Measurements from ENCODE around the gene WHRN.

Gene WHRN

DNA sequence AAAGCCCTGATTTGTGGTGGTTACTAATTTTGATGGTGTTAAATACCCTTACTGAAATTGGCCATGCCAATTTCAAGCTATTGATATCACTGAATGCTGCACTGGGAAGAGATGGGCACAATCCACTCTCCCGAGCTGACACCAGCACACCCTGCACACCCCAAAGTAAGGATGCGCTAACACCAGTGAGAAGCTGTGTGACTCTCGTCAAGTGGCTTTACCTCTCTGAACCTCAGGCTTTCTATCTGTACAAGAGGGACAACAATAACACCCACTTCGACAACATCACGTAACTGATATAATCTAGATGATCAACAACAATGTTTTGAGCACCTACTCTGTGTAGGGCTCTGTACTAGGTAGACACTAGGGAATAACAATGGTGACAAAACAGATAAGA lies 109.5 kb downstream of the WHRN start:
- DNase-seq: no peak

GRCh38 chr9:114395334-114395617 lies 110.0 kb downstream of the WHRN start:
- DNase-seq: no peak

- peak; percentile 46 for DNase-seq
Observed at GRCh38 chr9:114394523-114395333, 110.5 kb downstream of the WHRN start.

DNA sequence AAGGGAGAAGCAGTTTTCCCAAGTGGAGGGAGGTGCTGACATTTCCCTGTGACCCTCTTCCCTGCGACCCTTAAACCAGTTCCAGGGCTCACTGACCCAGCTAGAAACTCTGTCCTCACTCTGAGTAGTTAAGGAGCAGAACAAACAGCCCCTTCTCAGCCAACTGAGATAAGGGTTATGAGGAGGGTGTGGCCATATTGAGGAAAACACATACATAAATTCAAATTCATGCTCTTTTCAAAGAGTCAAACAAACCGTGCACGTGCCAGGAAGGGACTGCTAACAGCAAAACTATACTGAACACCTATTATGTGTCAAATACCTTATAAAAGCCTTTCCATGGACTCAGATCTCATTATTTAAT lies 112.5 kb downstream of the WHRN start:
- DNase-seq: no peak

DNA sequence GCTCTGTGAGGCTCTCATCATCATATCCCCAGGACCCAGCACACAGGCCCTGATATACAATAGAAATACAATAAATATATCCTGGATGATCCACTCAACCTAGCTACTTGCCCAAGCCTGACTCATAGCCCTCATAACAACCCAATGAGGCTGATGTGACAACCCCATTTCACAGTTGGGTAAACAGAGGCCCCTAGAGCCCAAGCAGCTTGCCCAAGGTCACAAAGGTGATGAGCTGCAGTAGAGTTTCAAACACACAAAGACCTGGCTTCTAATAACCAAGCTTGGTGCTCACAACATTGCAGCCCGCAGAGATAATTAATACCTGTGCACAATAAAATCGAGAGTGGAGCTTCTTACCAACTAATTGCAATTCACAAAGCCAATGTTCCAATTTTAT lies 114.3 kb downstream of the WHRN start:
- no peak for DNase-seq

GRCh38 chr9:114389612-114390368 lies 115.5 kb downstream of the WHRN start:
- DNase-seq: no peak

DNA sequence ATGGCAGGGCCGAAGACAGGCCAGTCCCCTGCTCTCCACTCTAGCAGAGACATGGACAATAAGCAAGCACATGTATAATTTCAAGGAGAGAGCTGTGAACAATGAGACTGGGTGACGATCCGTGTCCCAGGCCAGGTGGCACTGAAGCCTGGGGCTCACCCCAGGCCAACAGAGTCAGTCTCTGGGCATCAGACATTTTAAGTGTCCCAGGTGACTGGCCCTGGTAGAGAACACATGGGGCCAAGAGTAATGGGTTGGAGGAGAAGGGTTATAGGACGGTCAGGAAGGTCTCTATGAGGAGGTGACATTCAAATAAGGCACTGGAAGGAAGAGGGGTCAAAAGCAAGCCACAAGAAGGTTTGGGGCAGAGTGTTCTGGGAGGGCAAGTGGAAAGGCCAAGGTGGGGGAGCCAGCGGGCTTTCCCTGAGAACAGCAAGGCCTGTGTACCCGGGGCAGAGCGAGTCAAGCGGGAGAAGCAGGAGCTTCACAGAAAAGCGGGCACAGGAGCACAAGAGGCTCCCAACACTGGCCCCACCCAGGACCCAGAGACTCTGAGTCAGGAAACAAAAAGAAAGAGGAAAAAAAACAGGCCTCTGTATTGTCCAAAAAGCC lies 116.4 kb downstream of the WHRN start:
- no peak for DNase-seq

- no peak for DNase-seq
Observed at GRCh38 chr9:114388357-114388682, 117.0 kb downstream of the WHRN start.

DNA sequence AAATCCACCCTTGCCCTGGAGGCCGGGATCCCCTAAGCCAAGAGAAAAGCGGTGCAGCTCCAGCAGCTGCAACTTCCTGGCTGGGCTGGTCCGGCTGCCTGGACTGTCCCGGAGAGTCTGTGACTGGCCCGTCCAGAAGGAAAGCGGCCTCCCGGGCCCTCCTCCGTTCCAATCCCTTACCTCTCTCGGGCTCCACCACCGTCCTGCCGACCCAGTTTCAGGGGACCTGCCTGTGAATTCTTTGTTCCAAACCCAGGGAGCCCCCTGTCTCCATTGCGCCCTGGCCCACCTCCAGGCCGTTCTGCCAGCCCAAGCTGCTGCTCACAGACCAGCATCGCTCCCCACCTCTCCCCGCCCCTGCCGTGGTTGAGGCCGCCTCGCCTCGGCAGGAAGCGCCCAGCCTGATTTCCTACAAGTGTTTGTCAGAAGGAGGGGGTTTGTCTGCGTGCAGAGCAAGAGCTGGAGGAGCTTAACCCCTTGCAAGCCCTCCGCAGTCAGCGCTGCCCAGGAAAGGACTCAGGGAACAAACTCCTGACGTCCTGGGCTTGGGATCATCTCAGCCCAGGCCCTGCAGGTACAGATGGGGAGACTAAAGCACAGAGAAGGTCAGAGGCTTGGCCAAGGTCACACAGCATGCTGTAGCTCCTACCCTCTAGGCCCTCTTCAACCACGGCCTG lies 117.5 kb downstream of the WHRN start, which contains the start of gene AKNA:
AKNA (minus strand) TSS at position 303 of the 677 bp plus-strand sequence. CDS start 6,649 bp downstream, outside the sequence.
- DNase-seq: no peak

GRCh38 chr9:114386886-114387679 lies 118.2 kb downstream of the WHRN start:
- DNase-seq: no peak

DNA sequence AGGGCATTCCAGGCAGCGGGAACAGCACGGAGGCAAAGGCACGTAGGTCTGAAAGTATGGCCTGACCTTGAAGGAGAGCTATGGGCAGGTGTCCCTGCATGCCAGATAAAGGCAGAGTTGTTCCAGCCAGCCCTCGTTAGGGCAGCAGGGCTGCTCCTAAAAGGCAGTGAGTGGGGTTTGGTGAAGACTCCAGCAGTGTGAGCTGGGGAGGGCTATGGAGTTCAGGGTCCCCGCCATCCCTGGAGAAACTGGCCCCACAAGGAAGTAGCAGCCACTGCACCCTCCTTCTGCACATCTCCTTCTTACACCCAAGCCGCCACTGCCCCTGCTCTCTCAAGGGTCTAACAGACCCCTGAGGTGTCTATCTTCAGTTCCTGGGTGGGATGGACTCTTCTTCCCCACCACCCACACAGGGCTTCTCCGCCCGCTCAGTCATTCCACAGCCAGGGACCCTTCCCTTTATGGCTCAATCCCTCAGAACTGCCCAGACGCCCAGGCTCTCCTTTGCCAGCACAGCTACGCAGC lies 118.8 kb downstream of the WHRN start:
- DNase-seq: no peak

DNA sequence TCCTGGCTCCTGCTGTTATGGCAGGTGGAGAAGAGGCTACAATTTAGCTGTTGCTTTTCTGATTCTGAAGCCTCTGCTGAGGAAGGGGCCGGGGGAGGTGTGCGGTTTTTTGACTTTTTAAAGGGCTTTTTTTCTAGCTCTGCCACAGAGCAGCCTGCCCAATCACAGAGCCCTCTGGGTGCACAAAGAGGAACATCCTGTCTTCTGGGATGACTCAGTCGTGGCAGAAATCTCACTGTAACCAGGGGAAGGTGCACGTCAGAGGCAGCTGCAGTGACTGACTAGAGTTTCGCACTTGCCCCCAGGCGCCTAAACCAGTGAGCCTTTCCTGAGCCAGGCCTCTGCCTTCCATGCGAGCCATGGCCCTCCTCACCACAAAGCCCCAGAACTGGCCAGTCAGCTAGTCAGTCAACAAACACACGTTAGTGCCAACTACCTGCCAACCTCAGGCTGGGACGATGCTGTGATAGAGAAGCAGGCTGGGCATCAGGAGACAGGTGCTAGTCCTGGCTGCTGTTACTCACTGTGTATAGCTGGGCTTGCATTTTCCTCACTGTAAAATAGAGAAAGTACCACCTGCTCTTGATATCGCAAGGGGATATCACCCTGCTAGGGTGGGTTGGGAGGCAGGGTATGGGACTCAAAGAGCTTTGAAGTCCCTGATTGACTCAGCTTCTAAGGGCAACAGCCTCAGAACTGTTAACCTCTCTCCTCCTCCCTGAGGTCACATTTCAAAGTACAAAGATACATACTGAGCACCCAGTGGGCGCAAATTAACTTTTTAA lies 119.7 kb downstream of the WHRN start:
- no peak for DNase-seq

DNA sequence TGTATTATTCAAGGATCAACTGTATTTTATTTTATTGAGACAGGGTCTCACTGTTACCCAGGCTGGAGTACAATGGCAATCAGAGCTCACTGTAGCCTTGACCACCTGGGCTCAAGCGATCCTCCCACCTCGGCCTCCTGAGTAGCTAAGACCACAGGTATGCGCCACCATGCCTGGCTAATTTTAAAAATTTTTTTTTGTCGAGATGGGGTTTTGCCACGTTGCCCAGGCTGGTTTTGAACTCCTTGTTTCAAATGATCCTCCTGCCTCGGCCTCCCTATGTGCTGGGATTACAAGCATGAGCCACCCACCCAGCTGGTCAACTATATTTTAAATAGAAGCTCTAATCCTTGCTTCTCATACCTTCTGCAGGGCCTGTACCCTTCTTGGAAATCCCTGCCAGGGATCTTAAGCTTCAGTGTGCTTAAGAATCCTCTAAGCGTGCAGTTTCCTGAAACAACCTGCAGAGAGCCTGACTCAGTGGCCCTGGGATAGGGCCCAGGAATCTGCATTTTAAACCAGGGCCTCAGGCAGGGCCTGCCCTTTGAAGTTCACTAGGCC lies 120.4 kb downstream of the WHRN start:
- DNase-seq: no peak

GRCh38 chr9:114384341-114384740 lies 120.9 kb downstream of the WHRN start:
- no peak for DNase-seq

DNA sequence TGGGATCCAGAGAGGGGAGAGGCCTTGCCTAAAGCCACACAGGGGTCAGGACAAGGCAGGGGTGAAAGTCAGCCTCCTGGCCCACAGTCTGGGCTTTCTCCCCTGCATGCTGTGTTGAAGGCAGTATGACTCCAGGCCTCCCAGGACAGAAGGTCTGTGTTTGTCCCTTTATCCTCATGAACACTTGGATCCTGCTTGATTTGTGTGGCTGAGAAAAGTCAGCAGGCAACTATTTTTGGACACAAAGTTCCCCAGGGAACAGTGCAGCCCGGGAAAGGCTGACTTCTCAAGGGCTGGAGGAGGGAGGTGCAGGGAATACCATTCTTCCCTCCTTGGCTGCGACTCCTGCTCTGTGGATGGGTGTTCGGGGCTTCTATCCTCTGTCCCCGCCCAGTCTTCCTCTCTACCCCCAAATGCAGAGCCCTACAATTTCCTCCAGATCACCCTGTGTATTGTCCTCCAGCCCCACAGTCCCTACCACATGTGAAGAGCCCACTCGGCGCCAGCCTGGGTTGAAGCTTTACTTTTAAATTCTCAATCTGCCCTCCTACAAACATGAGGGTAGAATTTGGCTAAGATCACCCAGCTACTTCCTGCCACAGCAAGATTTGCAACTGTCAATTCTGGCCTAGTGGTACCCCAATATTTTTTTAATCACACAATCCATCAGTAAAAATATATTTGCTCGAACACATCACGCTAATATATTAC lies 121.6 kb downstream of the WHRN start:
- peak; percentile 37 for DNase-seq

GRCh38 chr9:114382699-114383520 lies 122.4 kb downstream of the WHRN start:
- no peak for DNase-seq

- DNase-seq: no peak
Observed at GRCh38 chr9:114378883-114379282, 126.4 kb downstream of the WHRN start.

- no peak for DNase-seq
Observed at GRCh38 chr9:114378016-114378415, 127.3 kb downstream of the WHRN start.

GRCh38 chr9:114376586-114377445 lies 128.5 kb downstream of the WHRN start:
- DNase-seq: no peak

Measured in NCI-H2171 treated with DMSO at 0.1 percent for 48 hours (cell line).